Pancreas (tissue), 10 donors: ENCODE data around the gene TMC3. TPM values are rescaled to one million over a fixed set of nuclear protein-coding genes. Genes with fewer than 3 reads are reported as not detected.
A peak's percentile ranks its signal among the peaks of the same experiment; 100 is the strongest.

Experiments used
- ATAC-seq, 4 donors: fragments of 200-7000 bp; cut with Tn5 transposase; one replicate each; pipeline versions ENCODE4 v1.8.0 to v1.9.1; 2020; ENCODE audit warnings: mild to moderate bottlenecking in 4 of 4, moderate library complexity in 4 of 4
- DNase-seq, 6 donors: peaks; one replicate each; pipeline ENCODE4 v3.0.0-alpha.2; 2020
- FAIRE-seq: peaks from 2 replicates; lab custom pipeline; 2012; peaks lifted over from hg19 to GRCh38; lab: Jason Lieb, UNC
- H3K27ac ChIP-seq, 4 donors: fragments of 200-600 bp; sonication (generic); 1 replicate in 3 of 4; 2 replicates in 1 of 4; pipeline versions ENCODE4 v1.5.0 to v1.8.0; 2020
- H3K27me3 ChIP-seq, 4 donors: fragments of 200-600 bp; one replicate each; pipeline ENCODE4 v1.8.0; 2021
- H3K36me3 ChIP-seq, 3 donors: fragments of 200-600 bp; sonication (generic) in 1 of 3; one replicate each; pipeline versions ENCODE4 v1.5.0 to v1.8.0; 2020 to 2021
- H3K4me1 ChIP-seq, 3 donors: fragments of 200-600 bp; one replicate each; pipeline ENCODE4 v1.8.0; 2021
- H3K4me3 ChIP-seq, 4 donors: fragments of 200-600 bp; sonication (generic) in 2 of 4; one replicate each; pipeline versions ENCODE4 v1.5.0 to v1.8.0; 2020 to 2021
- H3K9me3 ChIP-seq, 4 donors: fragments of 200-600 bp; one replicate each; pipeline ENCODE4 v1.8.0; 2021
- WGBS, 2 donors: extraction: QIAGEN DNeasy Blood & Tissue Kit; methylation state at CpG; one replicate each; pipeline ENCODE4 v1.1.7; 2013; 5-methylcytosine and 5-hydroxymethylcytosine counted together
- intact Hi-C, 3 donors: fragments of 100-400 bp; cut with DNase I; formaldehyde crosslinking; loops; one replicate each; pipeline versions ENCODE4 v1.11.1 to v1.14.2; 2022
- polyA plus RNA-seq, 2 donors: library from polyadenylated mRNA; stranded (reverse); fragments of 200-250 nt; gene quantifications; one replicate each; pipeline ENCODE4 v1.2.3, GENCODE V29; 2013
- total RNA-seq, 6 donors: library from RNA; stranded (reverse); fragmentation: NEBNext Ultra II Directional in 4 of 6; extraction: Animal tissue kit (Norgen Biotek cat#: 25700) in 4 of 6; gene quantifications; one replicate each; pipeline versions ENCODE4 v1.2.1 to v1.2.4, GENCODE V29; 2021 to 2023
- TF ChIP-seq, protein P1 (sequence below), 4 donors: fragments of 200-600 bp; sonication (generic) in 3 of 4; IDR thresholded peaks; one replicate each; pipeline versions ENCODE4 v1.5.0 to v1.8.0; 2021; ENCODE audit warnings: antibody characterized with exemption in 4 of 4
- donor health status: healthy with polysubstance abuse.
- donor health status: DM: no; HTN: no; CAD: no; lungs with moderate emphysema.
- donor health status: DM: no; HTN: no; CAD: no.
- donor health status: control.
- donor health status: control.
- donor health status: Bipolar disorder and iron deficiency.
- donor health status: DM: yes; HTN: yes; CAD: no.
- donor health status: DM: no; HTN: no; CAD: no.
- donor health status: DM: no; HTN: no; CAD: no.
- donor health status: DM: yes; HTN: yes; CAD: no.

TMC3 gene
- total and polyA plus RNA-seq, 8 donors: 0.03 to 0.05 TPM; not detected in 6

DNA sequence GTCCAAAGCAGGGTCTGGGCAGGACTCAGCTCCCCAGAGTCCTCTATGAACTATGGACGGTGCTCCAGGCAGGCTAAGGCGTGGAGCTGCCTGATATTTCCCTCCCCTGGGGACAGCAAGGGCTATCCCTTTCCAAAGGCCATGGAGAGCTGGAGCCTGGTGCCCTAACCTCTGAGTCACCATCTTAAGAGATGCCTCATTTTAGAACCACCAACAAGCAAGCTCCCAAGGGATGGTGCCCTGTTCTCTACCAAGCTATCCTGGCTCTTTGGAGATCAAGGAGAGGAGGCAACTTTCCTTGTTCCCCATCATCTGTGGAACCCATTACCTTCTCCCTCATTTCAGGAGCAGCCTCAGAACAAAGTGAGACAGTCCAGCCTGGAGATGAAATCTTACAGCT lies 65.8 kb downstream of the TMC3 start:
- H3K4me3 ChIP-seq: no peak overlapping the region
- ATAC-seq (no peak), FAIRE-seq (no peak), DNase-seq (no peak)
- H3K27ac ChIP-seq: no peak overlapping the region
- H3K27me3 ChIP-seq: no peaks in the 10 kb centered on the region
- H3K36me3 ChIP-seq: peaks cover 0 to 13% (median 0%) of the 10 kb centered on the region in 3 donors
- WGBS, 2 donors: 85 to 86% methylated on average over 2 of the region's 2 CpGs
- no peaks in the 10 kb centered on the region for H3K4me1 ChIP-seq
- intact Hi-C loops: no loop called here
- TF ChIP-seq, protein P1, sequence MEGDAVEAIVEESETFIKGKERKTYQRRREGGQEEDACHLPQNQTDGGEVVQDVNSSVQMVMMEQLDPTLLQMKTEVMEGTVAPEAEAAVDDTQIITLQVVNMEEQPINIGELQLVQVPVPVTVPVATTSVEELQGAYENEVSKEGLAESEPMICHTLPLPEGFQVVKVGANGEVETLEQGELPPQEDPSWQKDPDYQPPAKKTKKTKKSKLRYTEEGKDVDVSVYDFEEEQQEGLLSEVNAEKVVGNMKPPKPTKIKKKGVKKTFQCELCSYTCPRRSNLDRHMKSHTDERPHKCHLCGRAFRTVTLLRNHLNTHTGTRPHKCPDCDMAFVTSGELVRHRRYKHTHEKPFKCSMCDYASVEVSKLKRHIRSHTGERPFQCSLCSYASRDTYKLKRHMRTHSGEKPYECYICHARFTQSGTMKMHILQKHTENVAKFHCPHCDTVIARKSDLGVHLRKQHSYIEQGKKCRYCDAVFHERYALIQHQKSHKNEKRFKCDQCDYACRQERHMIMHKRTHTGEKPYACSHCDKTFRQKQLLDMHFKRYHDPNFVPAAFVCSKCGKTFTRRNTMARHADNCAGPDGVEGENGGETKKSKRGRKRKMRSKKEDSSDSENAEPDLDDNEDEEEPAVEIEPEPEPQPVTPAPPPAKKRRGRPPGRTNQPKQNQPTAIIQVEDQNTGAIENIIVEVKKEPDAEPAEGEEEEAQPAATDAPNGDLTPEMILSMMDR (IDR thresholded peaks at IDR 0.05): no peak
- H3K9me3 ChIP-seq: no peaks in the 10 kb centered on the region

GRCh38 chr15:81304226-81304625 lies 69.8 kb downstream of the TMC3 start:
- Histone ChIP-seq H3K4me1 (no peaks in the 10 kb centered on the region), H3K9me3 (no peaks in the 10 kb centered on the region), H3K36me3 (no peaks in the 10 kb centered on the region), H3K4me3 (no peak overlapping the region), H3K27me3 (no peaks in the 10 kb centered on the region), H3K27ac (peak overlapping the region in 2 of 4 donors; percentile 2 to 47)
- no peak for DNase-seq
- 73 to 77% methylated on average over 5 of the region's 5 CpGs for WGBS, 2 donors
- TF ChIP-seq, protein P1 (IDR thresholded peaks at IDR 0.05): no peak
- ATAC-seq: peak in 3 of 4 donors; percentile 32 to 57 (median 56)
- no peak for FAIRE-seq
- intact Hi-C loops: no loop called here

DNA sequence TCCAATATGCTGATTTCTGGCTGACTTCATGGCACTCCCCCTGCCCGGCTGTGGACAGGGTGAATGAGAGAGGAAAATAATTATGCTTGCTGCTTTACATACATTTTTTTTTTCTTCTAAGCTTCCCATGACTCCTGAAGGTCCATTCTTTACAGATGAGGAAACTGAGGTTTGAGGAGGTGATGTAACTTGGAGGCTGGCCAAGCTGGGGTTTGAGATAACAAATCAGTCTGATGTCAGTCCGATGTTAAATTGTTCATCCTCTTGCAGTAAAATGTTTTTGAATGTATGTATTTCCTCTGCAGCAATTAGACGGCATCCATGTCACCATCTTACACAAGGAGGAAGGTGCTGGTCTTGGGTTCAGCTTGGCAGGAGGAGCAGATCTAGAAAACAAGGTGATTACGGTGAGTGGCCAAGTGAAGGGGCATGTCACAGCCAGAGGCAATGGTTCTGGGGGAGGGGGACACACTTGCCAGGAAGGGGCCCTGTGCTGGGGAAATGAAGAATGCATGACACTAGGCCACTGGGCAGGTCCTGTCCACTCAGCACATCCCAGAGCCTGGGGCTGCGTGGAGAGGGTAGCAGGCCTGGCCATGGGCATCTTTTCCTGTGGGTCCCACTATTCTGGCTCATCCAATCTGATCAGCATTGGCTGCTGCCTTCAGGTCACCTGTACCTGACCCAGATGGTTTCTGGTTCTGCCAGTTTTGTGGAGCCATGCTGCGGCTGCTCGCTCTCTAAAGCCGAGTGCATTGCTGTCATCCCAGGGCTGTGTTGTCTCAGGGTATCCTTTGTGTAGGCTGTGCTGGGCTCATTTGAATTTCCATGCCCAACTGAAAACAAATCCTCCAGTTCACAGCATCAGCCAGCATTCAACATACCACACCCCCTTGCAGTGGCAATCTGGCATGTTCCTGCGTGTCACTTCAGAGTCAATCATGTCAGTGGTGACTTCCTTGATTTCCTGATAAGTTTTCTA lies 70.5 kb downstream of the TMC3 start:
- Histone ChIP-seq H3K36me3 (no peaks in the 10 kb centered on the region), H3K4me3 (no peak overlapping the region), H3K27ac (peak overlapping the region in 2 of 4 donors; percentile 2 to 47), H3K27me3 (no peaks in the 10 kb centered on the region), H3K9me3 (no peaks in the 10 kb centered on the region), H3K4me1 (no peaks in the 10 kb centered on the region)
- TF ChIP-seq, protein P1 (IDR thresholded peaks at IDR 0.05): no peak
- intact Hi-C loops: no loop called here
- 81 to 82% methylated on average over 9 of the region's 9 CpGs for WGBS, 2 donors
- DNase-seq (no peak), ATAC-seq (peak in 1 of 4 donors; percentile 8), FAIRE-seq (no peak)

GRCh38 chr15:81302701-81303109 lies 71.3 kb downstream of the TMC3 start:
- intact Hi-C loops: no loop called here
- TF ChIP-seq, protein P1 (IDR thresholded peaks at IDR 0.05): no peak
- 78 to 87% methylated on average over 6 of the region's 6 CpGs for WGBS, 2 donors
- no peaks in the 10 kb centered on the region for H3K4me1 ChIP-seq
- no peaks in the 10 kb centered on the region for H3K27me3 ChIP-seq
- H3K9me3 ChIP-seq: no peaks in the 10 kb centered on the region
- DNase-seq (no peak), ATAC-seq (peak in 2 of 4 donors; percentile 31 to 50), FAIRE-seq (no peak)
- no peak overlapping the region for H3K4me3 ChIP-seq
- H3K36me3 ChIP-seq: no peaks in the 10 kb centered on the region
- peak overlapping the region in 2 of 4 donors; percentile 3 to 47 for H3K27ac ChIP-seq
